Measurements from ENCODE around the gene TSPAN2.

GRCh38 chr1:115090956-115091355 lies 1.7 kb upstream of the TSPAN2 start:
- TF ChIP-seq CTCF (IDR thresholded peaks at IDR 0.05) (no peak), POLR2A (IDR thresholded peaks at IDR 0.05) (no peak)
